Upper lobe of left lung (tissue), 6 donors: ENCODE data around the gene RACK1. TPM values are rescaled to one million over a fixed set of nuclear protein-coding genes. Genes with fewer than 3 reads are reported as not detected.

Source experiments
- ATAC-seq, 2 donors: fragments of 200-7000 bp; cut with Tn5 transposase; one replicate each; pipeline ENCODE4 v1.9.1; 2022; ENCODE audit warnings: mild to moderate bottlenecking in 2 of 2, moderate library complexity in 2 of 2; ENCODE audit not compliant: low FRiP score in 2 of 2
- DNase-seq, 2 donors: peaks; one replicate each; pipeline ENCODE4 v3.0.0-alpha.2; 2019 to 2020
- H3K27ac ChIP-seq, 4 donors: fragments of 200-600 bp; sonication (generic); one replicate each; pipeline ENCODE4 v1.5.1; 2016 to 2019
- H3K27me3 ChIP-seq, 4 donors: fragments of 200-600 bp; sonication (generic); one replicate each; pipeline ENCODE4 v1.5.1; 2017 to 2019
- H3K36me3 ChIP-seq, 4 donors: fragments of 200-600 bp; sonication (generic); one replicate each; pipeline ENCODE4 v1.5.1; 2016 to 2019
- H3K4me1 ChIP-seq, 4 donors: fragments of 200-600 bp; sonication (generic); one replicate each; pipeline ENCODE4 v1.5.1; 2018 to 2019
- H3K4me3 ChIP-seq, 4 donors: fragments of 200-600 bp; sonication (generic); one replicate each; pipeline ENCODE4 v1.5.1; 2017 to 2019; ENCODE audit warnings: mild to moderate bottlenecking in 2 of 4, moderate library complexity in 1 of 4
- H3K9me3 ChIP-seq, 4 donors: fragments of 200-600 bp; sonication (generic); one replicate each; pipeline ENCODE4 v1.5.1; 2018 to 2019
- CTCF ChIP-seq, 6 experiments: fragments of 450-650 bp in 4 of 6; fragments of 200-600 bp in 2 of 6; sonication (generic) in 2 of 6; IDR thresholded peaks; one replicate each; pipeline ENCODE4 v1.5.1; 2016 to 2019; ENCODE audit warnings: antibody characterized with exemption in 6 of 6
- EP300 ChIP-seq, 4 donors: sonication (generic); formaldehyde crosslinking; IDR thresholded peaks; one replicate each; pipeline ENCODE4 v1.5.1; 2017; ENCODE audit warnings: antibody characterized with exemption in 4 of 4, control low read depth in 2 of 4
- POLR2A ChIP-seq, 4 donors: fragments of 450-650 bp; IDR thresholded peaks; one replicate each; pipeline ENCODE4 v1.5.1; 2016 to 2017; ENCODE audit warnings: antibody characterized with exemption in 4 of 4, mild to moderate bottlenecking in 2 of 4
- POLR2AphosphoS5 ChIP-seq, 2 donors: sonication (generic); formaldehyde crosslinking; IDR thresholded peaks; one replicate each; pipeline ENCODE4 v1.5.1; 2017; ENCODE audit warnings: antibody characterized with exemption in 2 of 2
- WGBS, 2 donors: methylation state at CpG; one replicate each; pipeline ENCODE4 v1.1.5; 2017 to 2018; 5-methylcytosine and 5-hydroxymethylcytosine counted together
- total RNA-seq, 6 donors: library from RNA; depleted of rRNA in 4 of 6; stranded (reverse); fragments of >200 nt in 4 of 6; gene quantifications; one replicate each; pipeline versions ENCODE4 v1.1.0 to v1.2.1, GENCODE V29; 2016 to 2021
- donor health status: DM: no; HTN: no; CAD: no; lungs with moderate emphysema.
- donor health status: DM: no; HTN: yes; CAD: no; lungs with severe emphysema.

The RACK1 gene
- total RNA-seq, 6 donors from 2014 or later = 801 to 1,863 (median 1,196) TPM

GRCh38 chr5:181259283-181259682 is 15.6 kb upstream of the RACK1 start:
- ATAC-seq (no peak), DNase-seq (no peak)
- Histone ChIP-seq H3K27me3 (no peaks in the 10 kb centered on the region), H3K4me3 (peak overlapping the region; percentile 77 to 92 (median 84)), H3K27ac (peak overlapping the region in 2 of 4 donors; percentile 8 to 96), H3K9me3 (no peaks in the 10 kb centered on the region), H3K36me3 (peaks cover 0 to 24% (median 2%) of the 10 kb centered on the region in 4 donors), H3K4me1 (peaks cover 51 to 67% (median 57%) of the 10 kb centered on the region in 4 donors)
- TF ChIP-seq POLR2AphosphoS5 (IDR thresholded peaks at IDR 0.05) = no peak
- no peak for TF ChIP-seq POLR2A (IDR thresholded peaks at IDR 0.05)
- no peak for TF ChIP-seq CTCF (IDR thresholded peaks at IDR 0.05)
- no peak for TF ChIP-seq EP300 (IDR thresholded peaks at IDR 0.05)
- 46 to 56% methylated on average over 2 of the region's 2 CpGs for WGBS, 2 donors

GRCh38 chr5:181258576-181258975 is 14.9 kb upstream of the RACK1 start:
- 54 to 62% methylated on average over 3 of the region's 3 CpGs for WGBS, 2 donors
- Histone ChIP-seq H3K36me3 (peaks cover 0 to 21% (median 1%) of the 10 kb centered on the region in 4 donors), H3K4me3 (peak overlapping the region in 3 of 4 donors; percentile 78 to 92 (median 89)), H3K27me3 (no peaks in the 10 kb centered on the region), H3K9me3 (no peaks in the 10 kb centered on the region), H3K4me1 (peaks cover 56 to 69% (median 61%) of the 10 kb centered on the region in 4 donors), H3K27ac (no peak overlapping the region)
- TF ChIP-seq EP300 (IDR thresholded peaks at IDR 0.05) (no peak), CTCF (IDR thresholded peaks at IDR 0.05) (no peak), POLR2AphosphoS5 (IDR thresholded peaks at IDR 0.05) (no peak), POLR2A (IDR thresholded peaks at IDR 0.05) (no peak)
- ATAC-seq = no peak
- no peak for DNase-seq

- H3K36me3 ChIP-seq = peaks cover 0 to 30% (median 3%) of the 10 kb centered on the region in 4 donors
These were observed 12.3 kb upstream of the RACK1 start for GRCh38 chr5:181255836-181256578.

GRCh38 chr5:181255276-181255675 is 11.6 kb upstream of the RACK1 start:
- 41 to 50% methylated on average over 1 of the region's 1 CpG for WGBS, 2 donors
- ATAC-seq = no peak
- H3K4me3 ChIP-seq = no peak overlapping the region
- no peaks in the 10 kb centered on the region for H3K9me3 ChIP-seq
- H3K27me3 ChIP-seq = no peaks in the 10 kb centered on the region
- H3K27ac ChIP-seq = peak overlapping the region in 2 of 4 donors; percentile 15 to 26
- peaks cover 0 to 30% (median 3%) of the 10 kb centered on the region in 4 donors for H3K36me3 ChIP-seq
- peaks cover 58 to 84% (median 69%) of the 10 kb centered on the region in 4 donors for H3K4me1 ChIP-seq
- TF ChIP-seq CTCF (IDR thresholded peaks at IDR 0.05) (no peak), POLR2AphosphoS5 (IDR thresholded peaks at IDR 0.05) (no peak), POLR2A (IDR thresholded peaks at IDR 0.05) (no peak), EP300 (IDR thresholded peaks at IDR 0.05) (no peak)
- no peak for DNase-seq

More at GRCh38 chr5:181255836-181256578, 12.3 kb upstream of the RACK1 start:
- ATAC-seq (no peak), DNase-seq (no peak)
- TF ChIP-seq EP300 (IDR thresholded peaks at IDR 0.05) = no peak
- no peak for TF ChIP-seq POLR2A (IDR thresholded peaks at IDR 0.05)
- no peak for TF ChIP-seq CTCF (IDR thresholded peaks at IDR 0.05)
- Histone ChIP-seq H3K27me3 (no peaks in the 10 kb centered on the region), H3K4me3 (no peak overlapping the region), H3K27ac (peak overlapping the region in 1 of 4 donors; percentile 26), H3K9me3 (no peaks in the 10 kb centered on the region), H3K4me1 (peaks cover 56 to 80% (median 63%) of the 10 kb centered on the region in 4 donors)
- 83 to 85% methylated on average over 7 of the region's 7 CpGs for WGBS, 2 donors
